Esophagus squamous epithelium (tissue), 5 donors: ENCODE measurements around the gene DGKB. TPM values are rescaled to one million over a fixed set of nuclear protein-coding genes. Genes with fewer than 3 reads are reported as not detected.
"Not testable (repeated sequence)": the region's sequence is repeated elsewhere in the genome, so short reads cannot be mapped to it uniquely, and the experiment has no call there.

Experiments used
- DNase-seq: peaks from one replicate; lab custom pipeline; 2025; lab: John Stamatoyannopoulos, UW
- H3K27ac ChIP-seq, 4 donors: fragments of 200-600 bp; sonication (generic); one replicate each; pipeline ENCODE4 v1.5.1; 2016 to 2019; ENCODE audit warnings: mild to moderate bottlenecking in 1 of 4
- H3K27me3 ChIP-seq, 4 donors: fragments of 200-600 bp; sonication (generic); 1 replicate in 3 of 4; 2 replicates in 1 of 4; pipeline versions ENCODE4 v1.5.1 to v1.6.0; 2017 to 2021; ENCODE audit warnings: antibody characterized with exemption in 1 of 4
- H3K36me3 ChIP-seq, 3 donors: fragments of 200-600 bp; sonication (generic); one replicate each; pipeline ENCODE4 v1.5.1; 2016 to 2019
- H3K4me1 ChIP-seq, 3 donors: fragments of 200-600 bp; sonication (generic); one replicate each; pipeline ENCODE4 v1.5.1; 2017 to 2019
- H3K4me3 ChIP-seq, 4 donors: fragments of 200-600 bp; sonication (generic); 1 replicate in 3 of 4; 2 replicates in 1 of 4; pipeline ENCODE4 v1.5.1; 2016 to 2019; ENCODE audit warnings: mild to moderate bottlenecking in 2 of 4, moderate library complexity in 1 of 4
- H3K9me3 ChIP-seq, 3 donors: fragments of 200-600 bp; sonication (generic); one replicate each; pipeline ENCODE4 v1.5.1; 2016 to 2019
- CTCF ChIP-seq, 6 experiments: fragments of 450-650 bp in 4 of 6; fragments of 200-600 bp in 2 of 6; sonication (generic) in 2 of 6; IDR thresholded peaks; one replicate each; pipeline ENCODE4 v1.5.1; 2016 to 2019; ENCODE audit warnings: antibody characterized with exemption in 6 of 6, mild to moderate bottlenecking in 4 of 6, moderate library complexity in 4 of 6
- POLR2A ChIP-seq, 4 donors: fragments of 450-650 bp; IDR thresholded peaks; one replicate each; pipeline ENCODE4 v1.6.1; 2017; ENCODE audit warnings: antibody characterized with exemption in 4 of 4, mild to moderate bottlenecking in 4 of 4, moderate library complexity in 3 of 4
- WGBS, 2 donors: methylation state at CpG; one replicate each; pipeline ENCODE4 v1.1.5; 2018; 5-methylcytosine and 5-hydroxymethylcytosine counted together
- intact Hi-C: fragments of 100-400 bp; cut with DNase I; formaldehyde crosslinking; loops from one replicate; pipeline ENCODE4 v1.15.0; 2022
- total RNA-seq, 4 donors: library from RNA; depleted of rRNA; stranded (reverse); fragments of >200 nt; gene quantifications; one replicate each; pipeline ENCODE4 v1.1.0, GENCODE V29; 2016
- donor health status: DM: yes; HTN: yes; CAD: no.

The DGKB gene
- total RNA-seq, 4 donors from 2014 or later, result 0.09 to 1.1 (median 0.23) TPM; not detected in 1

- Histone ChIP-seq H3K27me3 (no peaks in the 10 kb centered on the region), H3K36me3 (no peaks in the 10 kb centered on the region), H3K4me1 (no peaks in the 10 kb centered on the region), H3K9me3 (no peaks in the 10 kb centered on the region), H3K4me3 (no peak overlapping the region), H3K27ac (no peak overlapping the region)
- DNase-seq, result no peak
- intact Hi-C loops, result no loop called here
- TF ChIP-seq CTCF (IDR thresholded peaks at IDR 0.05) (no peak), POLR2A (IDR thresholded peaks at IDR 0.05) (no peak)
Measured at GRCh38 chr7:14289957-14290356, 612.6 kb downstream of the DGKB start.

GRCh38 chr7:14288701-14289100 is 613.9 kb downstream of the DGKB start:
- Histone ChIP-seq H3K4me1 (no peaks in the 10 kb centered on the region), H3K27me3 (no peaks in the 10 kb centered on the region), H3K4me3 (no peak overlapping the region), H3K9me3 (no peaks in the 10 kb centered on the region), H3K36me3 (no peaks in the 10 kb centered on the region), H3K27ac (no peak overlapping the region)
- WGBS, 2 donors, result 51 to 63% methylated on average over 3 of the region's 3 CpGs
- intact Hi-C loops, result no loop called here
- no peak for TF ChIP-seq POLR2A (IDR thresholded peaks at IDR 0.05)
- no peak for TF ChIP-seq CTCF (IDR thresholded peaks at IDR 0.05)
- DNase-seq, result no peak

- no peak for TF ChIP-seq POLR2A (IDR thresholded peaks at IDR 0.05)
- TF ChIP-seq CTCF (IDR thresholded peaks at IDR 0.05), result no peak
- no peak for DNase-seq
- H3K4me3 ChIP-seq, result no peak overlapping the region
- WGBS, 2 donors, result 30 to 92% methylated on average over 2 of the region's 2 CpGs
- no peak overlapping the region for H3K27ac ChIP-seq
- H3K4me1 ChIP-seq, result no peaks in the 10 kb centered on the region
- intact Hi-C loops, result no loop called here
- no peaks in the 10 kb centered on the region for H3K9me3 ChIP-seq
- no peaks in the 10 kb centered on the region for H3K27me3 ChIP-seq
- H3K36me3 ChIP-seq, result no peaks in the 10 kb centered on the region
Measured at GRCh38 chr7:14287398-14287797, 615.2 kb downstream of the DGKB start.

- no peaks in the 10 kb centered on the region for H3K27me3 ChIP-seq
- H3K27ac ChIP-seq, result no peak overlapping the region
- H3K36me3 ChIP-seq, result no peaks in the 10 kb centered on the region
- H3K4me3 ChIP-seq, result no peak overlapping the region
- no peak for TF ChIP-seq POLR2A (IDR thresholded peaks at IDR 0.05)
- no peaks in the 10 kb centered on the region for H3K9me3 ChIP-seq
- 42 to 46% methylated on average over 4 of the region's 4 CpGs for WGBS, 2 donors
- intact Hi-C loops, result no loop called here
- no peak for DNase-seq
- no peaks in the 10 kb centered on the region for H3K4me1 ChIP-seq
Measured at GRCh38 chr7:14286036-14286435, 616.5 kb downstream of the DGKB start.

GRCh38 chr7:14279065-14279871 is 623.3 kb downstream of the DGKB start:
- H3K4me3 ChIP-seq, result peak overlapping the region in 1 of 4 donors; percentile 28
- H3K9me3 ChIP-seq, H3K27ac ChIP-seq, H3K4me1 ChIP-seq, H3K27me3 ChIP-seq, DNase-seq, H3K36me3 ChIP-seq, intact Hi-C loops: not testable (repeated sequence)
- 29 to 91% methylated on average over 2 to 6 of the region's 21 CpGs for WGBS, 2 donors

GRCh38 chr7:14275356-14275755 is 627.2 kb downstream of the DGKB start:
- H3K4me3 ChIP-seq, result no peak overlapping the region
- H3K4me1 ChIP-seq, result no peaks in the 10 kb centered on the region
- no peak overlapping the region for H3K27ac ChIP-seq
- DNase-seq, result no peak
- no peaks in the 10 kb centered on the region for H3K36me3 ChIP-seq
- TF ChIP-seq CTCF (IDR thresholded peaks at IDR 0.05), result no peak
- TF ChIP-seq POLR2A (IDR thresholded peaks at IDR 0.05), result no peak
- no peaks in the 10 kb centered on the region for H3K9me3 ChIP-seq
- intact Hi-C loops, result no loop called here
- WGBS, 2 donors, result 74 to 79% methylated on average over 2 of the region's 2 CpGs
- no peaks in the 10 kb centered on the region for H3K27me3 ChIP-seq
